Measurements from ENCODE around the gene CDC42EP4. TPM values are rescaled to one million over a fixed set of nuclear protein-coding genes. Genes with fewer than 3 reads are reported as not detected.

CDC42EP4 gene
- total RNA-seq, 2 experiments from 2014 or later: not detected

DNA sequence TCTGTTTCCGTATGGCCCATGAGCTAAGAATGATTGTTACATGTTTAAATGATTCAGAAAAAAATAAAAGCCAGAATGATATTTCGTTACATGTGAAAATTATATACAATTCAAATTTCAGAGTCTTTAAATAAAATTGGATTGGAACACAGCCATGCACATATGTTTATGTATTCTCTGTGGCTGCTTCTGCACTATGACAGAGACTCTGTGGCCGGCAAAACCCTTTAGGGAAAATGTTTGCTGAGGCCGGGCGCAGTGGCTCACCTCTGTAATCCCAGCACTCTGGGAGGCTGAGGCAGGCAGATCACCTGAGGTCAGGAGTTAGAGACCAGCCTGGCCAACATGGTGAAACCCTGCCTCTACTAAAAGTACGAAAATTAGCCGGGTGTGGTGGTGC lies 15.9 kb upstream of the CDC42EP4 start:
- Histone ChIP-seq H4K20me1 (ENCODE audit: insufficient read depth, low read length) (no peaks in the 10 kb centered on the region), H2AFZ (ENCODE audit: low read length) (no peak overlapping the region), H3K9me2 (ENCODE audit: insufficient read depth, low read length) (no peaks in the 10 kb centered on the region), H3K4me2 (ENCODE audit: low read length) (no peak overlapping the region), H3K4me1 (ENCODE audit: insufficient read depth, low read length, poor library complexity, severe bottlenecking) (no peaks in the 10 kb centered on the region), H3K79me2 (ENCODE audit: insufficient read depth, low read depth, low read length) (no peaks in the 10 kb centered on the region), H3K36me3 (ENCODE audit: insufficient read depth, low read length) (no peaks in the 10 kb centered on the region), H3K9me3 (ENCODE audit: low read length) (no peaks in the 10 kb centered on the region), H3K4me3 (ENCODE audit: low read depth, low read length, poor library complexity, severe bottlenecking) (no peak overlapping the region), H3K27ac (ENCODE audit: low read depth, low read length, poor library complexity, severe bottlenecking) (no peak overlapping the region)
- intact Hi-C loops (cut with micrococcal nuclease; ENCODE audit: unreplicated experiment): no loop called here
- no TSS peak for BruUV-seq (replicated peaks)
- ChIA-PET POLR2A (no interaction called here), CTCF (ENCODE audit: unreplicated experiment) (no interaction called here)
- TF ChIP-seq, protein P1, sequence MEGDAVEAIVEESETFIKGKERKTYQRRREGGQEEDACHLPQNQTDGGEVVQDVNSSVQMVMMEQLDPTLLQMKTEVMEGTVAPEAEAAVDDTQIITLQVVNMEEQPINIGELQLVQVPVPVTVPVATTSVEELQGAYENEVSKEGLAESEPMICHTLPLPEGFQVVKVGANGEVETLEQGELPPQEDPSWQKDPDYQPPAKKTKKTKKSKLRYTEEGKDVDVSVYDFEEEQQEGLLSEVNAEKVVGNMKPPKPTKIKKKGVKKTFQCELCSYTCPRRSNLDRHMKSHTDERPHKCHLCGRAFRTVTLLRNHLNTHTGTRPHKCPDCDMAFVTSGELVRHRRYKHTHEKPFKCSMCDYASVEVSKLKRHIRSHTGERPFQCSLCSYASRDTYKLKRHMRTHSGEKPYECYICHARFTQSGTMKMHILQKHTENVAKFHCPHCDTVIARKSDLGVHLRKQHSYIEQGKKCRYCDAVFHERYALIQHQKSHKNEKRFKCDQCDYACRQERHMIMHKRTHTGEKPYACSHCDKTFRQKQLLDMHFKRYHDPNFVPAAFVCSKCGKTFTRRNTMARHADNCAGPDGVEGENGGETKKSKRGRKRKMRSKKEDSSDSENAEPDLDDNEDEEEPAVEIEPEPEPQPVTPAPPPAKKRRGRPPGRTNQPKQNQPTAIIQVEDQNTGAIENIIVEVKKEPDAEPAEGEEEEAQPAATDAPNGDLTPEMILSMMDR (conservative IDR thresholded peaks at IDR 0.05; ENCODE audit: low read length): no peak
- no peak for TF ChIP-seq EZH2phosphoT487 (IDR thresholded peaks at IDR 0.05; ENCODE audit: borderline replicate concordance, low read depth, low read length)
- DNase-seq (ENCODE audit: low spot score): no peak

DNA sequence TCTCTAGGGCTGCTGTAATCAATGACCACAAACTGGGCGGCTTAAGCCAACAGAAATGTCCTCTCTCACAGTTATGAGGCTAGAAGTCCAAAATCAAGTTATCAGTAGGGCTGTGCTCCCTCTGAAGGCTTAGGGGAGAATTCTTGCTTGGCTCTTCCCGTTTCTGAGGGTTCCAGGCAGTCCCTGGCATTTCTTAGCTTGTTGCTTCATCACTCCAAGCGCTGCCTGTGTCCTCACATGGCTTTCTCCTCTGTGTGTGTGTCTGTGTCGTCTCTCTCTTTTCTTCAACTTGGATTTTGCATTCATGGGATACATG lies 13.7 kb upstream of the CDC42EP4 start:
- no TSS peak for BruUV-seq (replicated peaks)
- no peak for TF ChIP-seq EZH2phosphoT487 (IDR thresholded peaks at IDR 0.05; ENCODE audit: borderline replicate concordance, low read depth, low read length)
- TF ChIP-seq, protein P1 (conservative IDR thresholded peaks at IDR 0.05; ENCODE audit: low read length): no peak
- H3K4me3 ChIP-seq (ENCODE audit: low read depth, low read length, poor library complexity, severe bottlenecking): no peak overlapping the region
- H4K20me1 ChIP-seq (ENCODE audit: insufficient read depth, low read length): no peaks in the 10 kb centered on the region
- H3K4me2 ChIP-seq (ENCODE audit: low read length): no peak overlapping the region
- POLR2A ChIA-PET: no interaction called here
- DNase-seq (ENCODE audit: low spot score): no peak
- no peaks in the 10 kb centered on the region for H3K36me3 ChIP-seq (ENCODE audit: insufficient read depth, low read length)
- H2AFZ ChIP-seq (ENCODE audit: low read length): no peak overlapping the region
- no peaks in the 10 kb centered on the region for H3K9me2 ChIP-seq (ENCODE audit: insufficient read depth, low read length)
- H3K27ac ChIP-seq (ENCODE audit: low read depth, low read length, poor library complexity, severe bottlenecking): no peak overlapping the region
- H3K79me2 ChIP-seq (ENCODE audit: insufficient read depth, low read depth, low read length): no peaks in the 10 kb centered on the region
- CTCF ChIA-PET (ENCODE audit: unreplicated experiment): no interaction called here
- no peaks in the 10 kb centered on the region for H3K4me1 ChIP-seq (ENCODE audit: insufficient read depth, low read length, poor library complexity, severe bottlenecking)
- intact Hi-C loops (cut with micrococcal nuclease; ENCODE audit: unreplicated experiment): no loop called here
- no peaks in the 10 kb centered on the region for H3K9me3 ChIP-seq (ENCODE audit: low read length)

DNA sequence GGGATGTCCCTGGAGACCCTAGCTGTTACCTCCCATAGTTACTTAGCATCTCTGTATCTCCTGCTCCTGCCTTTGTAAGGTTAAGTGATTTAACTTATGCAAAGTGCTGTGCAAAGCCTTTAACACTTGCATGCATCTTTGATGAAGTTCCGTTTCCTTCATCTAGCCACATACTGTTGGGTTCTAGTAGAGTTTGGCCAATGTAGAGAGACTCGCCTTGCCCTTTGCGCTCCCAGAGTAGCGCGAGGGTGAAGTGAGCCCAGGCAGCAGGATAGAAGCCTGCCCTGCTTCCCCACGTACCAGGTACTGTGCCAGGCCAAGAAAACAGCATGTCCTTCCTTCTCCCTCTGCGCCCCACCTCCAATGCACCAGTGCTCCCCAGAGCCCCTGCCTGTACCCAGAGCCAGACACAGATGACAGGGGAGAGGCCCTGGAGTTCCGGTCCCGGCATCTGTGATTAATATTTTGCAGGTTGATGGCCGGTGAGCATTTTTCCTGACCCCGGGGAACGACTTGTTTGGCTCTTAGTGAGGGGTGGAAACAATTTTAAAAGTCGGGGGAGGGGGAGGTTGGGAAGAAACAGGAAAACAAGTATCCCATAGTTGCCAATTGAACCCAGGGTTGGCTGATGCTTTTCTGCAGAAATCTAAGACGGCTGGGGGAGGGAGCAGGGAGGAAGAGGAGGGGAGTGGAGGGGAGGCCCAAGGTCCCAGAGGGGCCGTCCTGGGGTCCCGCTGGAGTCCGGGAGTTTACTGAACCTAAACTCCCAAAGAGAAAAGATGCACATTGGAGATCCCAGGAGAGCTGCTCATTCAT lies 13.1 kb upstream of the CDC42EP4 start:
- no peak overlapping the region for H3K27ac ChIP-seq (ENCODE audit: low read depth, low read length, poor library complexity, severe bottlenecking)
- DNase-seq (ENCODE audit: low spot score): no peak
- no peak overlapping the region for H3K4me3 ChIP-seq (ENCODE audit: low read depth, low read length, poor library complexity, severe bottlenecking)
- H3K4me2 ChIP-seq (ENCODE audit: low read length): no peak overlapping the region
- H4K20me1 ChIP-seq (ENCODE audit: insufficient read depth, low read length): no peaks in the 10 kb centered on the region
- H3K4me1 ChIP-seq (ENCODE audit: insufficient read depth, low read length, poor library complexity, severe bottlenecking): no peaks in the 10 kb centered on the region
- H3K9me2 ChIP-seq (ENCODE audit: insufficient read depth, low read length): no peaks in the 10 kb centered on the region
- POLR2A ChIA-PET: no interaction called here
- no peaks in the 10 kb centered on the region for H3K79me2 ChIP-seq (ENCODE audit: insufficient read depth, low read depth, low read length)
- H2AFZ ChIP-seq (ENCODE audit: low read length): no peak overlapping the region
- H3K9me3 ChIP-seq (ENCODE audit: low read length): no peaks in the 10 kb centered on the region
- no peak for TF ChIP-seq EZH2phosphoT487 (IDR thresholded peaks at IDR 0.05; ENCODE audit: borderline replicate concordance, low read depth, low read length)
- TF ChIP-seq, protein P1 (conservative IDR thresholded peaks at IDR 0.05; ENCODE audit: low read length): no peak
- no peaks in the 10 kb centered on the region for H3K36me3 ChIP-seq (ENCODE audit: insufficient read depth, low read length)
- CTCF ChIA-PET (ENCODE audit: unreplicated experiment): no interaction called here
- intact Hi-C loops (cut with micrococcal nuclease; ENCODE audit: unreplicated experiment): no loop called here
- BruUV-seq (replicated peaks): no TSS peak
